PC-3 (cell line): ENCODE results near the gene LIMS1.

Source experiments
- EZH2 ChIP-seq: fragments of 300-600 bp; sonication (generic); IDR thresholded peaks from one replicate; pipeline ENCODE4 v1.6.1; 2017; ENCODE audit warnings: antibody characterized with exemption, mild to moderate bottlenecking, low read length; ENCODE audit not compliant: unreplicated experiment
- EZH2phosphoT487 ChIP-seq: fragments of 300-600 bp; sonication (generic); IDR thresholded peaks from 2 replicates; pipeline ENCODE4 v1.6.1; 2018; ENCODE audit warnings: mild to moderate bottlenecking, antibody characterized with exemption, low read length, borderline replicate concordance
- TF ChIP-seq, protein P1 (sequence below): fragments of 300-600 bp; sonication (generic); conservative IDR thresholded peaks from 2 replicates; pipeline ENCODE4 v1.5.1; 2017; ENCODE audit warnings: antibody characterized with exemption, low read depth, mild to moderate bottlenecking, low read length

GRCh38 chr2:108560895-108561530, 26.7 kb downstream of the LIMS1 start:
- no peak for TF ChIP-seq EZH2phosphoT487
- TF ChIP-seq, protein P1, sequence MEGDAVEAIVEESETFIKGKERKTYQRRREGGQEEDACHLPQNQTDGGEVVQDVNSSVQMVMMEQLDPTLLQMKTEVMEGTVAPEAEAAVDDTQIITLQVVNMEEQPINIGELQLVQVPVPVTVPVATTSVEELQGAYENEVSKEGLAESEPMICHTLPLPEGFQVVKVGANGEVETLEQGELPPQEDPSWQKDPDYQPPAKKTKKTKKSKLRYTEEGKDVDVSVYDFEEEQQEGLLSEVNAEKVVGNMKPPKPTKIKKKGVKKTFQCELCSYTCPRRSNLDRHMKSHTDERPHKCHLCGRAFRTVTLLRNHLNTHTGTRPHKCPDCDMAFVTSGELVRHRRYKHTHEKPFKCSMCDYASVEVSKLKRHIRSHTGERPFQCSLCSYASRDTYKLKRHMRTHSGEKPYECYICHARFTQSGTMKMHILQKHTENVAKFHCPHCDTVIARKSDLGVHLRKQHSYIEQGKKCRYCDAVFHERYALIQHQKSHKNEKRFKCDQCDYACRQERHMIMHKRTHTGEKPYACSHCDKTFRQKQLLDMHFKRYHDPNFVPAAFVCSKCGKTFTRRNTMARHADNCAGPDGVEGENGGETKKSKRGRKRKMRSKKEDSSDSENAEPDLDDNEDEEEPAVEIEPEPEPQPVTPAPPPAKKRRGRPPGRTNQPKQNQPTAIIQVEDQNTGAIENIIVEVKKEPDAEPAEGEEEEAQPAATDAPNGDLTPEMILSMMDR, result no peak
- TF ChIP-seq EZH2, result no peak
